Activated CD4-positive, CD25-positive, alpha-beta regulatory T cell treated with anti-CD3 and anti-CD28 coated beads, Interleukin-2, amount 50 U/mL, for 24 hours (primary cell): ENCODE data around the gene CCBE1.

Source experiments
- ATAC-seq, 2 donors: fragments of 150-1000 bp; cut with Tn5 transposase; one replicate each; pipeline ENCODE4 v1.10.0; 2021; ENCODE audit warnings: mild to moderate bottlenecking in 1 of 2, moderate library complexity in 1 of 2

The CCBE1 gene

GRCh38 chr18:59612381-59612780, 84.8 kb downstream of the CCBE1 start:
- ATAC-seq = no peak

GRCh38 chr18:59610546-59611140, 86.6 kb downstream of the CCBE1 start:
- no peak for ATAC-seq

- ATAC-seq = no peak
Observed at GRCh38 chr18:59609654-59610053, 87.6 kb downstream of the CCBE1 start.

- ATAC-seq = no peak
Observed at GRCh38 chr18:59607471-59607870, 89.8 kb downstream of the CCBE1 start.

GRCh38 chr18:59607078-59607379, 90.2 kb downstream of the CCBE1 start:
- no peak for ATAC-seq

- ATAC-seq = no peak
Observed at GRCh38 chr18:59606193-59607077, 90.8 kb downstream of the CCBE1 start.

- ATAC-seq = no peak
Observed at GRCh38 chr18:59605633-59606192, 91.5 kb downstream of the CCBE1 start.

- ATAC-seq = no peak
Observed at GRCh38 chr18:59604877-59605276, 92.3 kb downstream of the CCBE1 start.

GRCh38 chr18:59597049-59597448, 100.2 kb downstream of the CCBE1 start:
- ATAC-seq = no peak

- no peak for ATAC-seq
Observed at GRCh38 chr18:59593291-59593717, 103.9 kb downstream of the CCBE1 start.

- ATAC-seq = no peak
Observed at GRCh38 chr18:59592624-59593023, 104.6 kb downstream of the CCBE1 start.

GRCh38 chr18:59582395-59582794, 114.8 kb downstream of the CCBE1 start:
- ATAC-seq = no peak

- no peak for ATAC-seq
Observed at GRCh38 chr18:59579509-59579908, 117.7 kb downstream of the CCBE1 start.

GRCh38 chr18:59577386-59577655, 119.9 kb downstream of the CCBE1 start:
- ATAC-seq = no peak

GRCh38 chr18:59576541-59577385, 120.5 kb downstream of the CCBE1 start:
- no peak for ATAC-seq

- no peak for ATAC-seq
Observed at GRCh38 chr18:59575995-59576394, 121.2 kb downstream of the CCBE1 start.

- ATAC-seq = no peak
Observed at GRCh38 chr18:59573962-59574361, 123.3 kb downstream of the CCBE1 start.

- ATAC-seq = no peak
Observed at GRCh38 chr18:59571902-59572301, 125.3 kb downstream of the CCBE1 start.

- ATAC-seq = no peak
Observed at GRCh38 chr18:59570796-59571195, 126.4 kb downstream of the CCBE1 start.

GRCh38 chr18:59570101-59570775, 127.0 kb downstream of the CCBE1 start:
- no peak for ATAC-seq

GRCh38 chr18:59569390-59569791, 127.8 kb downstream of the CCBE1 start:
- ATAC-seq = no peak

- ATAC-seq = no peak
Observed at GRCh38 chr18:59567431-59567830, 129.8 kb downstream of the CCBE1 start.

GRCh38 chr18:59566533-59566971, 130.7 kb downstream of the CCBE1 start:
- ATAC-seq = no peak
